Activated CD4-positive, alpha-beta T cell treated with anti-CD3 and anti-CD28 coated beads for 48 hours (primary cell): ENCODE results near the gene CDK8.
A peak's percentile ranks its signal among the peaks of the same experiment; 100 is the strongest.

ENCODE experiments used
- DNase-seq: peaks from one replicate; pipeline ENCODE4 v3.0.0-alpha.2; 2020

CDK8 gene

GRCh38 chr13:26323127-26323526 is 69.2 kb downstream of the CDK8 start:
- no peak for DNase-seq

GRCh38 chr13:26323764-26324163 is 69.8 kb downstream of the CDK8 start:
- no peak for DNase-seq

- DNase-seq = no peak
These were observed 70.4 kb downstream of the CDK8 start for GRCh38 chr13:26324294-26324693.

- DNase-seq = no peak
These were observed 70.9 kb downstream of the CDK8 start for GRCh38 chr13:26324867-26325266.

- DNase-seq = no peak
These were observed 71.9 kb downstream of the CDK8 start for GRCh38 chr13:26325876-26326275.

GRCh38 chr13:26326562-26326961 is 72.6 kb downstream of the CDK8 start:
- no peak for DNase-seq

- DNase-seq = no peak
These were observed 74.2 kb downstream of the CDK8 start for GRCh38 chr13:26327940-26328725.

GRCh38 chr13:26335158-26335557 is 81.2 kb downstream of the CDK8 start:
- no peak for DNase-seq

- DNase-seq = no peak
These were observed 86.9 kb downstream of the CDK8 start for GRCh38 chr13:26340807-26341206.

- DNase-seq = no peak
These were observed 89.0 kb downstream of the CDK8 start for GRCh38 chr13:26342898-26343297.

GRCh38 chr13:26343816-26344215 is 89.9 kb downstream of the CDK8 start:
- DNase-seq = no peak

- DNase-seq = no peak
These were observed 91.1 kb downstream of the CDK8 start for GRCh38 chr13:26344980-26345379.

- DNase-seq = no peak
These were observed 95.0 kb downstream of the CDK8 start for GRCh38 chr13:26348966-26349365.

- DNase-seq = no peak
These were observed 108.3 kb downstream of the CDK8 start for GRCh38 chr13:26362261-26362660.

- no peak for DNase-seq
These were observed 116.6 kb downstream of the CDK8 start for GRCh38 chr13:26370553-26370952.

- no peak for DNase-seq
These were observed 118.8 kb downstream of the CDK8 start for GRCh38 chr13:26372747-26373146.

- no peak for DNase-seq
These were observed 122.5 kb downstream of the CDK8 start for GRCh38 chr13:26376430-26376829.

- DNase-seq = peak; percentile 17
These were observed 123.1 kb downstream of the CDK8 start for GRCh38 chr13:26377038-26377437.

GRCh38 chr13:26378116-26378515 is 124.2 kb downstream of the CDK8 start:
- no peak for DNase-seq

- DNase-seq = no peak
These were observed 125.9 kb downstream of the CDK8 start for GRCh38 chr13:26379831-26380230.

- no peak for DNase-seq
These were observed 127.0 kb downstream of the CDK8 start for GRCh38 chr13:26380930-26381329.

GRCh38 chr13:26382366-26382765 is 128.4 kb downstream of the CDK8 start:
- no peak for DNase-seq

GRCh38 chr13:26382835-26383234 is 128.9 kb downstream of the CDK8 start:
- no peak for DNase-seq

GRCh38 chr13:26384587-26384986 is 130.7 kb downstream of the CDK8 start:
- no peak for DNase-seq

- DNase-seq = no peak
These were observed 132.1 kb downstream of the CDK8 start for GRCh38 chr13:26386026-26386425.
